ENCODE data around the gene TMEM225B. TPM values are rescaled to one million over a fixed set of nuclear protein-coding genes. Genes with fewer than 3 reads are reported as not detected.
"Not testable (repeated sequence)": the region's sequence is repeated elsewhere in the genome, so short reads cannot be mapped to it uniquely, and the experiment has no call there.

Gene TMEM225B
- total and polyA plus RNA-seq, 2 donors (not counting 1 experiment from before 2014, with no cell fraction given), result 0.86 to 0.95 TPM

GRCh38 chr7:99631295-99632109 lies 33.4 kb downstream of the TMEM225B start:
- Histone ChIP-seq H3K4me2 (replicated peaks; ENCODE audit: low read depth, low read length, poor library complexity, severe bottlenecking) (no peak overlapping the region), H3K36me3 (replicated peaks in 1 of 2; ENCODE audit: control extremely low read depth in 1 of 2, control insufficient read depth in 1 of 2, extremely low read depth in 1 of 2, insufficient read depth in 2 of 2, low read length in 1 of 2) (peaks cover 1 to 53% of the 10 kb centered on the region in 2 experiments), H2AFZ (ENCODE audit: insufficient read depth, low read depth, low read length, poor library complexity, severe bottlenecking) (no peak overlapping the region), H4K20me1 (ENCODE audit: control insufficient read depth, insufficient read depth, low read length, poor library complexity, severe bottlenecking) (peaks cover 4% of the 10 kb centered on the region), H3K27me3 (replicated peaks in 1 of 4; ENCODE audit: control extremely low read depth in 1 of 4, control insufficient read depth in 3 of 4, insufficient read depth in 4 of 4, low read length in 3 of 4) (no peaks in the 10 kb centered on the region), H3K4me3 (ENCODE audit: control extremely low read depth in 1 of 5, extremely low read depth in 1 of 5, insufficient read depth in 1 of 5, low read depth in 2 of 5, low read length in 4 of 5) (no peak overlapping the region), H3K79me2 (ENCODE audit: control insufficient read depth, insufficient read depth, low read length) (no peaks in the 10 kb centered on the region), H3K4me1 (ENCODE audit: control insufficient read depth in 2 of 2, insufficient read depth in 2 of 2, low read length in 2 of 2) (no peaks in the 10 kb centered on the region), H3K9me3 (ENCODE audit: control extremely low read depth in 1 of 3, control insufficient read depth in 2 of 3, insufficient read depth in 1 of 3, low read length in 2 of 3) (no peaks in the 10 kb centered on the region), H3K9ac (ENCODE audit: low read length) (no peak overlapping the region), H3K27ac (ENCODE audit: low read length in 2 of 2) (no peak overlapping the region)
- ATAC-seq (ENCODE audit: low read depth), result no peak
- DNase-seq, result no peak
- ChIA-PET POLR2A (no interaction called here), CTCF (no interaction called here)
- Mint-ChIP-seq H3K4me3 (no peak overlapping the region), H3K27ac (no peak overlapping the region), H3K9me3 (ENCODE audit: insufficient read depth) (no peaks in the 10 kb centered on the region), H3K4me1 (no peaks in the 10 kb centered on the region), H3K27me3 (no peaks in the 10 kb centered on the region)
- no peak for TF ChIP-seq EZH2 (IDR thresholded peaks at IDR 0.05; ENCODE audit: borderline replicate concordance, insufficient read depth, low read depth, low read length, poor library complexity, severe bottlenecking)
- TF ChIP-seq, protein P1, sequence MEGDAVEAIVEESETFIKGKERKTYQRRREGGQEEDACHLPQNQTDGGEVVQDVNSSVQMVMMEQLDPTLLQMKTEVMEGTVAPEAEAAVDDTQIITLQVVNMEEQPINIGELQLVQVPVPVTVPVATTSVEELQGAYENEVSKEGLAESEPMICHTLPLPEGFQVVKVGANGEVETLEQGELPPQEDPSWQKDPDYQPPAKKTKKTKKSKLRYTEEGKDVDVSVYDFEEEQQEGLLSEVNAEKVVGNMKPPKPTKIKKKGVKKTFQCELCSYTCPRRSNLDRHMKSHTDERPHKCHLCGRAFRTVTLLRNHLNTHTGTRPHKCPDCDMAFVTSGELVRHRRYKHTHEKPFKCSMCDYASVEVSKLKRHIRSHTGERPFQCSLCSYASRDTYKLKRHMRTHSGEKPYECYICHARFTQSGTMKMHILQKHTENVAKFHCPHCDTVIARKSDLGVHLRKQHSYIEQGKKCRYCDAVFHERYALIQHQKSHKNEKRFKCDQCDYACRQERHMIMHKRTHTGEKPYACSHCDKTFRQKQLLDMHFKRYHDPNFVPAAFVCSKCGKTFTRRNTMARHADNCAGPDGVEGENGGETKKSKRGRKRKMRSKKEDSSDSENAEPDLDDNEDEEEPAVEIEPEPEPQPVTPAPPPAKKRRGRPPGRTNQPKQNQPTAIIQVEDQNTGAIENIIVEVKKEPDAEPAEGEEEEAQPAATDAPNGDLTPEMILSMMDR (IDR thresholded peaks at IDR 0.05), result no peak
- 81% methylated on average over 7 of the region's 9 CpGs for WGBS (ENCODE audit: insufficient coverage)
- intact Hi-C loops (cut with micrococcal nuclease), result no loop called here

DNA sequence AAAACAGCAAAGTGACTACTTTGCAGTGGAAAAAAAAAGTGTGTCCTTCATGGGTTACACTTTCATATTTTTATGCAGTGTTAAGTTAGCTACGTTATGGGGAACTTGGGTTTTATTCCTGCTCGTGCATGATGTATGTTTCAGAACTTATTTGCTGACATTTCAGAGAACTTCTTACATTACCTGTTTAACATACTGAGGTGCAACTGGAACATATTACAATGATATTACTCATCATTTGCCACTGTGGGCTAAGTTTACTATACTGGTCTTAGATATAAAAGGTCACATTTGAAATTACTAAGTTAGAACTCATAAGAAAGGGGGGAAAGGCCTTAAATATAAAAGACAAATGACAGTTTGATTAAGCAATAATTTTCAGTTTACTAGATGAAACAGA lies 39.3 kb downstream of the TMEM225B start:
- H3K4me1 ChIP-seq (ENCODE audit: control insufficient read depth in 2 of 2, insufficient read depth in 2 of 2, low read length in 2 of 2); intact Hi-C loops (cut with micrococcal nuclease); H3K4me1 Mint-ChIP-seq; H3K27ac ChIP-seq (ENCODE audit: low read length in 2 of 2); H4K20me1 ChIP-seq (ENCODE audit: control insufficient read depth, insufficient read depth, low read length, poor library complexity, severe bottlenecking); DNase-seq; ATAC-seq (ENCODE audit: low read depth); H3K79me2 ChIP-seq (ENCODE audit: control insufficient read depth, insufficient read depth, low read length); H3K9ac ChIP-seq (ENCODE audit: low read length); H3K4me2 ChIP-seq (replicated peaks; ENCODE audit: low read depth, low read length, poor library complexity, severe bottlenecking); POLR2A ChIA-PET; H3K9me3 ChIP-seq (ENCODE audit: control extremely low read depth in 1 of 3, control insufficient read depth in 2 of 3, insufficient read depth in 1 of 3, low read length in 2 of 3); H3K27me3 Mint-ChIP-seq; H3K27ac Mint-ChIP-seq; H3K9me3 Mint-ChIP-seq (ENCODE audit: insufficient read depth); H3K27me3 ChIP-seq (replicated peaks in 1 of 4; ENCODE audit: control extremely low read depth in 1 of 4, control insufficient read depth in 3 of 4, insufficient read depth in 4 of 4, low read length in 3 of 4); H3K4me3 Mint-ChIP-seq; CTCF ChIA-PET; H2AFZ ChIP-seq (ENCODE audit: insufficient read depth, low read depth, low read length, poor library complexity, severe bottlenecking); H3K4me3 ChIP-seq (ENCODE audit: control extremely low read depth in 1 of 5, extremely low read depth in 1 of 5, insufficient read depth in 1 of 5, low read depth in 2 of 5, low read length in 4 of 5): not testable (repeated sequence)
- H3K36me3 ChIP-seq (replicated peaks in 1 of 2; ENCODE audit: control extremely low read depth in 1 of 2, control insufficient read depth in 1 of 2, extremely low read depth in 1 of 2, insufficient read depth in 2 of 2, low read length in 1 of 2), result peaks cover 0 to 15% of the 10 kb centered on the region in 2 experiments
- WGBS (ENCODE audit: insufficient coverage), result no CpG with 5 or more reads among the region's 2 CpGs

Data from B cell (primary cell).